H9 (cell line): ENCODE results near the gene TNFRSF4. TPM values are rescaled to one million over a fixed set of nuclear protein-coding genes. Genes with fewer than 3 reads are reported as not detected.
A peak's percentile ranks its signal among the peaks of the same experiment; 100 is the strongest.

Experiments used
- DNase-seq: peaks from one replicate; pipeline ENCODE4 v3.0.0-alpha.2; 2017
- H2AFZ ChIP-seq: one replicate; pipeline ENCODE4 v1.6.1; 2013; ENCODE audit warnings: mild to moderate bottlenecking, low read length, control low read depth, moderate library complexity
- H2AK5ac ChIP-seq: 2 replicates; pipeline ENCODE4 v1.6.1; 2013; ENCODE audit warnings: low read length, control low read depth, mixed read lengths; ENCODE audit not compliant: insufficient read length
- H2BK120ac ChIP-seq: one replicate; pipeline ENCODE4 v1.6.1; 2013; ENCODE audit warnings: low read depth, mild to moderate bottlenecking, low read length, control low read depth, inconsistent platforms; ENCODE audit not compliant: poor library complexity, severe bottlenecking
- H2BK12ac ChIP-seq: 2 replicates; pipeline ENCODE4 v1.6.1; 2013; ENCODE audit warnings: low read length, control low read depth, mixed read lengths, low read depth; ENCODE audit not compliant: insufficient read length
- H2BK15ac ChIP-seq: 2 replicates; pipeline ENCODE4 v1.6.1; 2013; ENCODE audit warnings: low read depth, low read length, control low read depth
- H2BK20ac ChIP-seq: one replicate; pipeline ENCODE4 v1.6.1; 2013; ENCODE audit warnings: low read depth, mild to moderate bottlenecking, low read length, control low read depth, inconsistent platforms; ENCODE audit not compliant: poor library complexity, severe bottlenecking
- H2BK5ac ChIP-seq: 2 replicates; pipeline ENCODE4 v1.6.1; 2013; ENCODE audit warnings: low read length, control low read depth, mixed read lengths; ENCODE audit not compliant: insufficient read length
- H3K14ac ChIP-seq: 2 replicates; pipeline ENCODE4 v1.6.1; 2013; ENCODE audit warnings: low read length, control low read depth; ENCODE audit not compliant: insufficient read depth
- H3K18ac ChIP-seq: 2 replicates; pipeline ENCODE4 v1.6.1; 2013; ENCODE audit warnings: low read depth, mild to moderate bottlenecking, mixed read lengths, low read length, control low read depth; ENCODE audit not compliant: insufficient read length
- H3K23ac ChIP-seq: 2 replicates; pipeline ENCODE4 v1.6.1; 2013; ENCODE audit warnings: low read length, control low read depth, mixed read lengths, low read depth; ENCODE audit not compliant: insufficient read length
- H3K23me2 ChIP-seq: 2 replicates; pipeline ENCODE4 v1.6.1; 2013; ENCODE audit warnings: low read depth, mild to moderate bottlenecking, mixed read lengths, low read length, control low read depth; ENCODE audit not compliant: insufficient read length, poor library complexity, severe bottlenecking
- H3K27ac ChIP-seq: 2 replicates; pipeline ENCODE4 v1.5.1; 2013; ENCODE audit warnings: low read length, control low read depth, mixed read lengths, low read depth; ENCODE audit not compliant: insufficient read length
- H3K27me3 ChIP-seq: 2 replicates; pipeline ENCODE4 v1.6.1; 2013; ENCODE audit warnings: low read length, control low read depth, inconsistent platforms; ENCODE audit not compliant: insufficient read depth
- H3K4ac ChIP-seq: 2 replicates; pipeline ENCODE4 v1.6.1; 2013; ENCODE audit warnings: low read depth, mild to moderate bottlenecking, control low read depth, inconsistent platforms, low read length, moderate library complexity
- H3K4me1 ChIP-seq: 2 replicates; pipeline ENCODE4 v1.6.1; 2013; ENCODE audit warnings: low read length, control low read depth, inconsistent platforms; ENCODE audit not compliant: insufficient read depth
- H3K4me2 ChIP-seq: 2 replicates; pipeline ENCODE4 v1.6.1; 2013; ENCODE audit warnings: low read length, control low read depth, mixed read lengths; ENCODE audit not compliant: insufficient read length, insufficient read depth
- H3K56ac ChIP-seq: 2 replicates; pipeline ENCODE4 v1.6.1; 2013; ENCODE audit warnings: low read depth, mild to moderate bottlenecking, mixed read lengths, low read length, control low read depth; ENCODE audit not compliant: insufficient read length
- H3K79me1 ChIP-seq: 2 replicates; pipeline ENCODE4 v1.6.1; 2013; ENCODE audit warnings: low read depth, mild to moderate bottlenecking, moderate library complexity, low read length, control low read depth, inconsistent platforms; ENCODE audit not compliant: insufficient read depth, poor library complexity, severe bottlenecking
- H3K79me2 ChIP-seq: 2 replicates; pipeline ENCODE4 v1.6.1; 2013; ENCODE audit warnings: low read length, control low read depth, inconsistent platforms; ENCODE audit not compliant: insufficient read depth
- H3K9ac ChIP-seq: 2 replicates; pipeline ENCODE4 v1.6.1; 2013; ENCODE audit warnings: low read length, control low read depth, mixed read lengths; ENCODE audit not compliant: insufficient read length; ENCODE audit errors: extremely low read depth
- H3K9me3 ChIP-seq: one replicate; pipeline ENCODE4 v1.6.1; 2013; ENCODE audit warnings: low read depth, low read length, inconsistent platforms; ENCODE audit not compliant: control insufficient read depth
- H3T11ph ChIP-seq: one replicate; pipeline ENCODE4 v1.6.1; 2013; ENCODE audit warnings: mild to moderate bottlenecking, low read length, control low read depth, inconsistent platforms
- H4K20me1 ChIP-seq: one replicate; pipeline ENCODE4 v1.6.1; 2013; ENCODE audit not compliant: control insufficient read depth, insufficient read length, insufficient read depth
- H4K5ac ChIP-seq: 2 replicates; pipeline ENCODE4 v1.6.1; 2013; ENCODE audit warnings: low read depth, mild to moderate bottlenecking, mixed read lengths, low read length, control low read depth; ENCODE audit not compliant: insufficient read length
- H4K8ac ChIP-seq: replicated peaks from 2 replicates; pipeline ENCODE4 v1.6.1; 2013; ENCODE audit warnings: low read length, control low read depth, mixed read lengths, low read depth; ENCODE audit not compliant: insufficient read length
- H4K91ac ChIP-seq: 2 replicates; pipeline ENCODE4 v1.6.1; 2013; ENCODE audit warnings: low read depth, mild to moderate bottlenecking, moderate library complexity, mixed read lengths, low read length, control low read depth; ENCODE audit not compliant: insufficient read length
- H3K27ac Mint-ChIP-seq, 3 experiments: 2 replicates in 2 of 3; 3 replicates in 1 of 3; pipeline ENCODE4 v1.8.0; 2020 to 2021; ENCODE audit warnings: mixed read lengths in 3 of 3, mild to moderate bottlenecking in 1 of 3, moderate library complexity in 1 of 3
- H3K27me3 Mint-ChIP-seq: 2 replicates; pipeline ENCODE4 v1.8.0; 2021; ENCODE audit warnings: low read depth, mild to moderate bottlenecking, moderate library complexity, mixed read lengths
- H3K36me3 Mint-ChIP-seq, 3 experiments: 2 replicates in 2 of 3; 3 replicates in 1 of 3; pipeline ENCODE4 v1.8.0; 2020 to 2021; ENCODE audit warnings: low read depth in 3 of 3, mixed read lengths in 3 of 3; ENCODE audit not compliant: insufficient read depth in 1 of 3
- H3K4me1 Mint-ChIP-seq, 2 experiments: 2 replicates each; pipeline ENCODE4 v1.8.0; 2020; ENCODE audit warnings: mixed read lengths in 2 of 2
- H3K4me3 Mint-ChIP-seq, 2 experiments: 2 replicates in 1 of 2; 3 replicates in 1 of 2; pipeline ENCODE4 v1.8.0; 2020 to 2021; ENCODE audit warnings: mild to moderate bottlenecking in 2 of 2, mixed read lengths in 2 of 2, moderate library complexity in 1 of 2
- H3K9me3 Mint-ChIP-seq, 2 experiments: 2 replicates in 1 of 2; 3 replicates in 1 of 2; pipeline ENCODE4 v1.8.0; 2020; ENCODE audit warnings: mild to moderate bottlenecking in 2 of 2, mixed read lengths in 2 of 2, moderate library complexity in 1 of 2
- CTCF ChIP-seq: fragments of 200-600 bp; sonication (generic); conservative IDR thresholded peaks from 3 replicates; pipeline ENCODE4 v1.8.0; 2021; ENCODE audit warnings: antibody characterized with exemption, mild to moderate bottlenecking
- WGBS: extraction: QIAGEN DNeasy Blood & Tissue Kit; methylation state at CpG from one replicate; pipeline ENCODE4 v1.1.7; 2013; ENCODE audit warnings: missing lambda C conversion rate, low lambda C conversion rate, mixed read lengths; ENCODE audit not compliant: insufficient read length; ENCODE audit errors: extremely low coverage; 5-methylcytosine and 5-hydroxymethylcytosine counted together
- total RNA-seq: library from RNA; stranded (reverse); gene quantifications from 2 replicates; pipeline ENCODE4 v1.2.1, GENCODE V29; 2021

TNFRSF4 gene
- total RNA-seq, 1 experiment from 2014 or later: 0.24 TPM

- H3K4me3 Mint-ChIP-seq: no peak overlapping the region
- H2BK5ac ChIP-seq: no peak overlapping the region
- H3K4ac ChIP-seq: no peak overlapping the region
- no peak overlapping the region for H3K4me2 ChIP-seq
- H3T11ph ChIP-seq: no peak overlapping the region
- no peak overlapping the region for H3K27ac ChIP-seq
- peaks cover 0 to 4% of the 10 kb centered on the region in 2 experiments; a peak in 2 of 5 replicates for H3K9me3 Mint-ChIP-seq
- H3K4me1 Mint-ChIP-seq: peaks cover 19 to 30% of the 10 kb centered on the region in 2 experiments
- H3K4me1 ChIP-seq: peaks cover 3% of the 10 kb centered on the region; the same call in 1 of the 2 replicates
- no peak overlapping the region for H2BK12ac ChIP-seq
- no peak overlapping the region for H3K23ac ChIP-seq
- H4K5ac ChIP-seq: no peak overlapping the region
- no peak overlapping the region for H3K9ac ChIP-seq
- no peaks in the 10 kb centered on the region for H3K9me3 ChIP-seq
- no peak overlapping the region for H3K27ac Mint-ChIP-seq
- no peaks in the 10 kb centered on the region for H4K20me1 ChIP-seq
- no peak overlapping the region for H4K8ac ChIP-seq
- peak; percentile 25 for DNase-seq
- H3K56ac ChIP-seq: no peak overlapping the region
- H3K18ac ChIP-seq: no peak overlapping the region
- no peaks in the 10 kb centered on the region for H3K79me2 ChIP-seq
- H2BK120ac ChIP-seq: no peak overlapping the region
- H2BK20ac ChIP-seq: no peak overlapping the region
- H3K36me3 Mint-ChIP-seq: peaks cover 1 to 6% (median 4%) of the 10 kb centered on the region in 3 experiments; a peak in 4 of 7 replicates
- no peak overlapping the region for H2AK5ac ChIP-seq
- no peak overlapping the region for H3K14ac ChIP-seq
- no CpG with 5 or more reads among the region's 29 CpGs for WGBS
- H3K23me2 ChIP-seq: no peaks in the 10 kb centered on the region
- no peaks in the 10 kb centered on the region for H3K79me1 ChIP-seq
- H2BK15ac ChIP-seq: no peak overlapping the region
- peaks cover 11% of the 10 kb centered on the region for H3K27me3 Mint-ChIP-seq
- no peaks in the 10 kb centered on the region for H3K27me3 ChIP-seq
- H2AFZ ChIP-seq: no peak overlapping the region
- H4K91ac ChIP-seq: no peak overlapping the region
- no peak for TF ChIP-seq CTCF
These were observed 38.5 kb downstream of the TNFRSF4 start for GRCh38 chr1:1175221-1176062.
